GM23248 (cell line): ENCODE data around the gene PRR12.

Experiments
- EZH2 ChIP-seq: fragments of 200-600 bp; sonication (generic); IDR thresholded peaks from 2 replicates; pipeline ENCODE4 v1.6.1; 2018; ENCODE audit warnings: antibody characterized with exemption, mild to moderate bottlenecking; ENCODE audit not compliant: insufficient read depth, poor library complexity, severe bottlenecking
- EZH2phosphoT487 ChIP-seq: fragments of 200-600 bp; sonication (generic); IDR thresholded peaks from 2 replicates; pipeline ENCODE4 v1.6.1; 2018; ENCODE audit warnings: antibody characterized with exemption, moderate library complexity, mild to moderate bottlenecking, low read depth; ENCODE audit not compliant: insufficient read depth

DNA sequence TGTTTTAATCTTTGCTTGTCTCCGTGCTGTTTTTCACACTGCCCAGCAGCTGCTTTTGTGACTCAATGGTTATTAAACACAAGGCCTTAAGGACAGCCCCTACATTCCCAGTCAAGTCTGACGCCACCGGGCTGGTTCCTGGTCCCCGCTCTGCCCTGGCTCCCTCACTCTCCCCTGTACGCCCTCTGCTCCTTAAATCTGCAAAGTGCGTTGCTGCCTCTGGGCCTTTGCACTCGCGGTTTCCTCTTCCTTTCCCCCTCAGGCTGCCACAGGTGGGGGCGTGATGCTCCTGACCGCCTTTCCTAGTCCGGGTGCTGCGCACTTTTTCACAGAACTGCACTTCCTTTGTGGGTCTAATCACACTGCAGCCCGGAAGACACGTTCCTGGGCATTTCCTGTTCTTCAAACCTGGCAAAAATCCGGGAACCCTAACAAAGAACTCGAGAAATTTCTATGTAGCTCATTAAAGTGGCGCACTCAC is 36.2 kb upstream of the PRR12 start:
- TF ChIP-seq EZH2phosphoT487 (no peak), EZH2 (no peak)
